CD4-positive, alpha-beta T cell treated with Interleukin-10 for 1 hour (primary cell): Measurements from ENCODE around the gene ZNF80.
"Not testable (repeated sequence)": the region's sequence is repeated elsewhere in the genome, so short reads cannot be mapped to it uniquely, and the experiment has no call there.

Source experiments
- DNase-seq: peaks from one replicate; pipeline ENCODE4 v3.0.0-alpha.2; 2020

ZNF80 gene

GRCh38 chr3:114237478-114237877 lies at the start of gene ZNF80:
Gene ZNF80 (minus strand): TSS chr3:114237578. CDS start chr3:114237074, 504 bp downstream.
- not testable (repeated sequence) for DNase-seq

- DNase-seq: peak; percentile 41
Measured at GRCh38 chr3:114286266-114286665, 48.9 kb upstream of the ZNF80 start.

DNA sequence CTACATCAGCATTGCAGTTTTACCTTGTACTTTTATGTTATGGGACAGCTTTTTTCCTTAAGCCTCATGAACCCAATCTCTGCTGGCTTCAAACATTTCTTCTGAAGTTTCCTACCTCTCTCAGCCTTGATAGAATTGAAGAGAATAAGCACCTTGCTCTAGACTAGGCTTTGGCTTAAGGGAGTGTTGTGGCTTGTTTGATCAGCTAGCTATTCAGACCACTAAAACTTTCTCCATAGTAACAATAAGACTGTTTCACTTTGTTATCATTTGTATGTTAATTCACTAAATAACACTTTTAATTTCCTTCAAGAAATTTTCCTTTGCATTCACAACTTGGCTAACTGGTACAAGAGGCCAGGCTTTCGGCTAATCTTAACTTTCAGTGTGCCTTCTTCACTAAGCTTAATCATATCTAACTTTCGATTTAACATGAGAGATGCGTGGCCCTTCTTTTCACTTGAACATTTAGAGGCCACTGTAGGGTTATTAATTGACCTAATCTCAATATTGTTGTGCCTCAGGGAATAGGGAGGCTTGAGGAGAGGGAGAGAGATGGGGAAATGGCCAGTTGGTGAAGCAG lies 48.4 kb upstream of the ZNF80 start:
- DNase-seq: peak; percentile 57

GRCh38 chr3:114284644-114285043 lies 47.3 kb upstream of the ZNF80 start:
- DNase-seq: no peak

DNA sequence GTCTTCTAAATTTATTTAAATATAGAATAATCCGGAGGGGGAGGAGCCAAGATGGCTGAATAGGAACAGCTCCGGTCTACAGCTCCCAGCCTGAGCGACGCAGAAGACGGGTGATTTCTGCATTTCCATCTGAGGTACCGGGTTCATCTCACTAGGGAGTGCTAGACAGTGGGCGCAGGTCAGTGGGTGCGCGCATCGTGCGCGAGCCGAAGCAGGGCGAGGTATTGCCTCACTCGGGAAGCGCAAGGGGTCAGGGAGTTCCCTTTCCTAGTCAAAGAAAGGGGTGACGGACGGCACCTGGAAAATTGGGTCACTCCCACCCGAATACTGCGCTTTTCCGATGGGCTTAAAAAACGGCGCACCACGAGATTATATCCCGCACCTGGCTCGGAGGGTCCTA lies 39.5 kb upstream of the ZNF80 start:
- DNase-seq: not testable (repeated sequence)

GRCh38 chr3:114274929-114275328 lies 37.6 kb upstream of the ZNF80 start:
- no peak for DNase-seq

DNA sequence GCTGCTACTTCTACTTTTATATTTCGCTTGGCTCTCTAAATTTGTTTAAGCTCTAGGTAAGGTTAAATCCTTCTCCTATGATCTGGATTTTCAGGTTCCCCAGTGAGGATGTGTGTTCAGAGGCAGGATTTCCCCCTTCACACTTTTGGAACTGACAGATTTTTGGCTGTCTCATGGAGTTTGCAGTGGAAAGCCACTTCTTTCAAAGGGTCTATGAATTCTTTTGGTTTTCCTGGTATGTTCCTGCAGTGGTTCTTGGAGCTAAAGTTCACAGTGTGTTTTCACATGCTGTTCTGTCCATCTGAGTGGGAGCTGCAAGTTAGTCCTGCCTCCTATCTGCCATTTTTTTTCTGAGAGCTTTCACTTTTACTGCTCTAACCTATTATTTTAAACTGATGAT lies 34.9 kb upstream of the ZNF80 start:
- DNase-seq: no peak

- DNase-seq: no peak
Measured at GRCh38 chr3:114270019-114270418, 32.6 kb upstream of the ZNF80 start.

GRCh38 chr3:114260152-114260551 lies 22.8 kb upstream of the ZNF80 start:
- no peak for DNase-seq

DNA sequence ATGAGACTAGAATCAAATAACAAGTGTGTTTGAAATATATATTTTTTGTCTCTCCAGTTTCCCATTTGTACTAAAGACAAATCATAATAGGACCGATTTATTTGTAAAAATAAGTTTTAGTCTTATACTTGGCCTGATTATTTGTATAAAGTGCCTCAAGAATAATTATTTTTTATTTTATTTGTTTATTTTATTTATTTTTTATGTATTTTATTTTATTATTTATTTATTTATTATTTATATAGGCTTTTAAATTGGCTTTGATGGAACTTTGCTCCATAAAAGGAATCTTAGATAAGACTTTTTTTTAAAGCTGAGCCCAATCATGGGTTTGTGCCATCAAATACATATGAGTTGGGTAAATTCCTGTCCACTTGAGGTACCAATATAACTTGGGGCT lies 22.2 kb upstream of the ZNF80 start:
- DNase-seq: no peak

GRCh38 chr3:114253505-114253904 lies 16.1 kb upstream of the ZNF80 start:
- DNase-seq: no peak

- no peak for DNase-seq
Measured at GRCh38 chr3:114252954-114253353, 15.6 kb upstream of the ZNF80 start.

DNA sequence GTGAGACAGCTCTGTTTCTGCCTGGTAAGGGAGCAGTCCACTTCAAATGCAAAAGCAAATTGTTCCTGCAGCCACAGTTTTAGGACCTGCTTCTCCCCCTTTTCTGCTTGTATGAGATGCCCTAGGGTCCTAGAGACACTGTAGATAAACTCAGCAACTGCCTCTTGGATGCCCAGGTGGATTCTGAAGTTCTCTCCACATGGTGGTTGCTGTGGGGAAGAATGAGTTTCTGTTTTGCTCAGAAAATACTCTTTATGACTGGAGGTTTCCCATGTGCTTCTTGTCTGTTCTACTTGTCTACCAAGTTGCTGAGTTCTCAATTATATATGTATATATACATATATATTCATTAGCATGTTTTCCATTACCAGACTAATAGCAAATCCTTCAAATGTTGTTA lies 5.6 kb upstream of the ZNF80 start:
- no peak for DNase-seq

- DNase-seq: no peak
Measured at GRCh38 chr3:114241262-114241661, 3.9 kb upstream of the ZNF80 start.

DNA sequence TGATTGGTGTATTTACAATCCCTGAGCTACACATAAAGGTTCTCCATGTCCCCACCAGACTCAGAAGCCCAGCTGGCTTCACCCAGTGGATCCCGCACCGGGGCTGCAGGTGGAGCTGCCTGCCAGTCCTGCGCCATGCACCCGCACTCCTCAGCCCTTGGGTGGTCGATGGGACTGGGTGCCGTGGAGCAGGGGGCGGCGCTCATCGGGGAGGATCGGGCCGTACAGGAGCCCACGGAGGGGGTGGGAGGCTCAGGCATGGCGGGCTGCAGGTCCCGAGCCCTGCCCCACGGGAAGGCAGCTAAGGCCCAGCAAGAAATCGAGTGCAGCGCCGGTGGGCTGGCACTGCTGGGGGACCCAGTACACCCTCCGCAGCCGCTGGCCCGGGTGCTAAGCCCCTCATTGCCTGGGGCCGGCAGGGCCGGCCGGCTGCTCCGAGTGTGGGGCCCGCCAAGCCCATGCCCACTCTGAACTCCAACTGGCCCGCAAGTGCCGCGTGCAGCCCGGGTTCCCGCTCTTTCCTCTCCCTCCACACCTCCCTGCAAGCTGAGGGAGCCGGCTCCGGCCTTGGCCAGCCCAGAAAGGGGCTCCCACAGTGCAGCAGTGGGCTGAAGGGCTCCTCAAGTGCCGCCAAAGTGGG lies 888 bp upstream of the ZNF80 start:
- DNase-seq: not testable (repeated sequence)

DNA sequence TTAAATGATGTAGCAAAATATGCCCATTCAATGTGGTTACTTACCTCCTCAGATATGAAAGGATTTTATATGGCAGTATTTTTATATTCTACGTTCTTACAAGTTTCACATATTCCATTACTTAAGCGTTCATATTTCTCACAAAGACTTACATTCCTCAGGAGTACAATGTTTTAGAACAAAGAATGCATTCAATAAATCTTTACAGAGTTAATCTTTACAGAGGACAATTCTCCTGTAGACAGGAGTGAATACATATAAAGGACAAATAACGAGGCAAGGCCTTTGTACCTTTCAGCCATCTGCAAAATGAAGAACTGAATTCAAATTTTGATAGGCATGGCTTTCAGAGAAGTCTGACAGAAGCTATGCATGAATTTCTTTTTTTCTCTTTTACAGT lies 1.9 kb downstream of the ZNF80 start:
- no peak for DNase-seq

GRCh38 chr3:114234745-114235144 lies 2.6 kb downstream of the ZNF80 start:
- no peak for DNase-seq

GRCh38 chr3:114231616-114232015 lies 5.8 kb downstream of the ZNF80 start:
- peak; percentile 73 for DNase-seq

- DNase-seq: no peak
Measured at GRCh38 chr3:114227076-114227475, 10.3 kb downstream of the ZNF80 start.

DNA sequence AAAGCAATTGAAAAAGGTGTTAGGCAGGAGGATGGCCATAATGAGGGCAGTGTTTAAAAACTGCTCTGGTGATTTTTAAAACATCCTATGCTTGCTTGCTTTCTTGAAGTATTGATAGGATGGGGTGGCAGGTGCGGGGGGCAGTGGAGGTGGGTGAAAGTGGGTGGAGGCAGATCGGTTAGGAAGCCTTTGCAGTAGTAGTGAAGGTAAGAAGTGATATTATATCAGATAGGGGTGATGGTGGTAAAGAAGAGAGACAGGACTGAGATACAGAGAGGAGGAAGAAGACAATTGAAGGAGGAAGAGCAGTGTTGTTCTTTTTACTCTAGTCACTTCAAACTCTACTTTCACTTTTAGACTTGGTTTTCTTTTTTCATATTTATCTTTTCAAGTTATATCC lies 11.1 kb downstream of the ZNF80 start:
- DNase-seq: no peak

GRCh38 chr3:114223143-114223542 lies 14.2 kb downstream of the ZNF80 start:
- DNase-seq: peak; percentile 65

- no peak for DNase-seq
Measured at GRCh38 chr3:114221881-114222264, 15.5 kb downstream of the ZNF80 start.

DNA sequence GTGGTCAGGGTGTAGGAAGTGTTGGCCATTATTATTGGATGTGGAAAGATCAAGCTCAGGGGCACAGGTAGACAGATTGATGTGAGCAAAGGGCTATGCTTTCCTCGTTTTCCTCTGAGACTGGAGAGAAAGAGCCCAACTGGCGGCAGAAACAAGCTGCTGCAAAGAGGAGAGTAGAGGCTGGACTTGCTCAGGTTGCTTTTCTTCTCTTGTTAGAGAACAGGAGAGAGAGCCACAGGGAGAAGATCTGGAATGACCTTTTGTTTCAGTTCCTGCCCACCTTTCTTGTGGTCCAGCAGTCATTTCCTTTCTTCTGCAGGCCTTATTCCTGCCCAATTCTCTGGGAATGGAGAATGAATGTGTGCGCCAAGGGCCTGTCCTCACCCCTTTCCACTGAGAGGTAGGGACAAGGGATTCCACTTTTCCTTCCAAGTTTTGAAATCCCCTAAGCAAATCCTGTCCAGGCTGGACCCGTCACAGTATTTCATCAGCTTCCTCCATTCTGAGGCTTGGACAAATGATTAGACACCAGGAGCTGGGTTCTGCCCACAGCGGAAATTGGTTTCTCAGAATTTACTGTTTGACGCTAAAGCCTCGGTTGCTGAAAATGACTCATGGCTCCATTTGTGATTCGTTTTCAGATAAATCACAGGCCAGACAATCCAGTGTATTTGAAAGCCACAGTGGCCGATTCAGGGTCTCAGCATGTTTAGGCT lies 16.1 kb downstream of the ZNF80 start:
- peak; percentile 80 for DNase-seq

DNA sequence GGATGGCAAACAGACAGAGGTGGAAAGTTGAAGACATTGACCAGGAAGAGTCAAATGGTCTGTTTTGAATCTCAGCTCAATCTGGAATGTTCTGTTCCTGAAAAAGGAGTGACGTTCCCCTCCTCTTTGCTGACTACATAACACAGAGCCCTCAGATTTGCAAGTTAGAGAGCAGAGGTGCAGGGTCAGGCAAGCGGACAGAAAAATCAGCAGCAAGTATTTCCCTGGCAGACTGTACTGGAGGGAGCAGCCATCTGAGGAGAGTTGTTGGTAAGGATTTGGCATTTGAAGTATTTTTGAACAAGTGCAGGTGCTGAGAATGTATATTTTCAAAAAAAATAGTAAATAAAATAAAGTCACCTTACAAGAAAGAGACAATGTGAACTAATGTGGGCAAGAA lies 17.6 kb downstream of the ZNF80 start:
- DNase-seq: no peak
